GM12864 (cell line): ENCODE results near the gene SSTR4.

Experiments used
- DNase-seq: peaks from one replicate; pipeline ENCODE4 v3.0.0-alpha.2; 2011; ENCODE audit warnings: low read depth
- H3K4me3 ChIP-seq: 2 replicates; pipeline ENCODE4 v1.5.1; 2011; ENCODE audit warnings: mild to moderate bottlenecking, low read depth, low read length, control low read depth
- TF ChIP-seq, protein P1 (sequence below): IDR thresholded peaks from 2 replicates; pipeline ENCODE4 v1.5.1; 2011; ENCODE audit warnings: low read depth, mild to moderate bottlenecking, moderate library complexity, low read length, control low read depth, inconsistent platforms; ENCODE audit errors: missing control alignments

SSTR4 gene

DNA sequence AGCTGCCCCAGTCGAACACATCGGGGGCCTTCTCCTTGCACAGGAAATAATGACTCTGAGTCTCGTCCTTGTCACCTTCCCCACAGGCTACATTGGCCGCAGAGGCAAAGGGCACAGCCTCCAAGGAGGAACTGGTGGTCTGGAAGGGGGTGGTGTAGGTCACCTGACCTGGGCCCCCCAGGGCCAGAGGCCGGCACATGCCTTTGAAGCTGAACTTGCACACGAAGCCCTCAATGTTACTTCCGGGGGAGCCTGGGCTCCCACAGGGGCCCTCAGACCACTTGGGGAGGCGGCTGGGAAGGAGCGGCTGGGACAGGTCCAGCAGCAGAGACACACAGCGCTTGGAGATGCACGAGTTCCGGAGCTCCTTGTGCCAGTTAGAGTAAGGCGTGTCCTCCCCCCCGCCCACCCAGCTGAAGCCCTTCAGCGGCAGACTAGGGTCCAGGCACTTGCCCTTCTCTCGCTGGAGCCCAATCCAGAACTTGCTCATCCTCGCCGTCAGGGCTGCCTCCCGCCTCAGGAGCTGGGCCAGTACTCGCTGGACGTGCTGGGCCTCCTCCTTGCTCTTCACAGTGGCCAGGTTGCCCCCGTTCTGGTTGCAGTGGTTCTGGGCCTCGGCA, 50.4 kb downstream of the SSTR4 start:
- H3K4me3 ChIP-seq = no peak overlapping the region
- TF ChIP-seq, protein P1, sequence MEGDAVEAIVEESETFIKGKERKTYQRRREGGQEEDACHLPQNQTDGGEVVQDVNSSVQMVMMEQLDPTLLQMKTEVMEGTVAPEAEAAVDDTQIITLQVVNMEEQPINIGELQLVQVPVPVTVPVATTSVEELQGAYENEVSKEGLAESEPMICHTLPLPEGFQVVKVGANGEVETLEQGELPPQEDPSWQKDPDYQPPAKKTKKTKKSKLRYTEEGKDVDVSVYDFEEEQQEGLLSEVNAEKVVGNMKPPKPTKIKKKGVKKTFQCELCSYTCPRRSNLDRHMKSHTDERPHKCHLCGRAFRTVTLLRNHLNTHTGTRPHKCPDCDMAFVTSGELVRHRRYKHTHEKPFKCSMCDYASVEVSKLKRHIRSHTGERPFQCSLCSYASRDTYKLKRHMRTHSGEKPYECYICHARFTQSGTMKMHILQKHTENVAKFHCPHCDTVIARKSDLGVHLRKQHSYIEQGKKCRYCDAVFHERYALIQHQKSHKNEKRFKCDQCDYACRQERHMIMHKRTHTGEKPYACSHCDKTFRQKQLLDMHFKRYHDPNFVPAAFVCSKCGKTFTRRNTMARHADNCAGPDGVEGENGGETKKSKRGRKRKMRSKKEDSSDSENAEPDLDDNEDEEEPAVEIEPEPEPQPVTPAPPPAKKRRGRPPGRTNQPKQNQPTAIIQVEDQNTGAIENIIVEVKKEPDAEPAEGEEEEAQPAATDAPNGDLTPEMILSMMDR = no peak
- DNase-seq = no peak

DNA sequence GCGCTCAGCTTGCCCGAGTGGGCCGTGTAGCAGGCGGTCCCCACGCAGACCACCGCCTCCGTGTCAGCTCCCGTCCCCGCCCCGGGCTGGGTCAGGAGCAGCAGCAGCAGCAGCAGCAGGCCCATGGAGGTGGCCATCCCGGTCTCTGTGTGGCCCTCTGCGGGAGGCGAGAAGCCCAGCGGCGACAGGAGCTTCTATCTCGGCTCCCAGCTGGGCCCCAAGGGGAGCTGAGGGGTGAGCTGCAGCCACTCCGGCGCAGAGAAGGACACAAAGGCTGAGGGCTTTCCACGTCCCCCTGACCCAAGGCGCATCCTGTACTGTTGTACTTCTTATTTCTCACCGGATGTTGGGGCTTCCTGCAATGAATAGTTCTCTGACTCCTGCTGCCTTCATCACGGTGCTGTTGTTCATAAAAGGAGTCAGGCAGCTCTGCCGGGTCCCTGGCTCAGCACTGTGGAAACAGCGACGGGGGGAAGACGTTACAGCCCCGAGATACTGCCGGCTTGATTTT, 51.0 kb downstream of the SSTR4 start, which contains the start of gene CD93:
TSS of gene CD93 (minus strand) at position 269 of the 511 bp plus-strand sequence. CDS start at position 137, 132 bp downstream.
- no peak for DNase-seq
- TF ChIP-seq, protein P1 = no peak
- no peak within 1 kb of the TSS for H3K4me3 ChIP-seq

DNA sequence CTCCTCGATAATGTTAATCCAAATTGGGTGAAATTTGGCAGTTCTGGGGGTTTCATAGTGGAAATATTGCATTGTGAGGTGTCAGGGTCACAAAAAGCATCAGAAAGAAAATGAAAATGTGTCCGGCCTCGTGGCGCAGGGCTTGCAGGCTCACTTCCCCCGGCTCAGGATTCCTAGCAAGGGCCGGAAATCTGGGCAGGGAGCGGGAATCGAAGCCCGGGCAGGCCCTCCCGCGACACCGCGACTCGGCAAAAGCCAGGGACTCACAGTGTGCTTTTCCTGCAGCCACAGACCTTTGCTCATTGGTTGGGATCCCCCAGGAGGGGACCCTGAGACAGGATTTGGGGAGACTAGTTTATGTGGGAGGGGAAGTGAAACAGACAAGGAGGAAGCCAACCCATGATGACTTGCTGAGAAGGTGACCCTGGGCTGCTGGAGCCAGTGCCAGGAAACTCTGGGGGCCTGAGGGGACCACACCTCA, 51.9 kb downstream of the SSTR4 start:
- DNase-seq = no peak
- H3K4me3 ChIP-seq = no peak overlapping the region
- TF ChIP-seq, protein P1 = no peak

DNA sequence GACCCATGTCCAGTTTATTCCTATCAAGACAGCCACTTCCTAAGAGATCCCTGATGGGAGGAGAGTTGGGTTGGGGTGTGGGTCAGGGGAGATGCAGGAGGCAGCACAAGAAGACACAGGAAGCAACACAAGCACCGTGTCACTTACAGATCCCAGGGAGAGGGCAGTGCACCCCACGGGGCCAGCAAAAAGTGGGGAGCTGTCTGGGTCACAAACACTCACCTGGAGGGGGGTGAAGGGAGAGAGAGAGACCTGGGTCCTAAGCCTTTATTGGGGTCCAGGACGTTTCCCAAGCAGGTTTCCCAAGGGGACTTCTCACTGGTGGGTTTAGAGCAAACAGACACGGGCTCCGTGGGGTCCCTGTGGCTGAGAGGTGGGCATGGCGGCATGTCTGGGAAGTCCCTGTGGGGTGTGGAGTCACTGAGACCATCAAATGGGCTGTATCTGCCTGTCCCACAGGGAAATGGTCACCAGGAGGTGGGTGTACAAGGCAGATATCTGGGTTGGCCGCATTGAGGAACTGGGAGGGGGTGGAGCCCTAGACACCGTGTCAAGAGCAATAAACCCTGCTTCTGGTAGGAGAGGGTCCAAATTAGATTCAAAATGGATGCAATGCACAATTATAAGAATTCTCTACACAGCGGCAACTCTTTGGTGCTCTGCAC, 52.6 kb downstream of the SSTR4 start:
- no peak for DNase-seq
- TF ChIP-seq, protein P1 = no peak
- no peak overlapping the region for H3K4me3 ChIP-seq
